Non-pigmented ciliary epithelial cell (primary cell): ENCODE data around the gene GPC1.
A peak's percentile ranks its signal among the peaks of the same experiment; 100 is the strongest.
"Not testable (repeated sequence)": the region's sequence is repeated elsewhere in the genome, so short reads cannot be mapped to it uniquely, and the experiment has no call there.

Experiments used
- DNase-seq: peaks from one replicate; pipeline ENCODE4 v3.0.0-alpha.2; 2010; ENCODE audit warnings: low read depth

Gene GPC1

GRCh38 chr2:240435457-240435947 lies at the start of gene GPC1:
Gene GPC1, plus strand, starts transcription at chr2:240435663. Its CDS starts 256 bp downstream, at chr2:240435919.
- DNase-seq = no peak

- no peak for DNase-seq
Measured at GRCh38 chr2:240386326-240386725, 49.1 kb upstream of the GPC1 start.

GRCh38 chr2:240386743-240387142 lies 48.7 kb upstream of the GPC1 start:
- not testable (repeated sequence) for DNase-seq

- no peak for DNase-seq
Measured at GRCh38 chr2:240387325-240387668, 48.2 kb upstream of the GPC1 start.

GRCh38 chr2:240387669-240388358 lies 47.6 kb upstream of the GPC1 start:
- peak; percentile 82 for DNase-seq

- no peak for DNase-seq
Measured at GRCh38 chr2:240388471-240389301, 46.8 kb upstream of the GPC1 start.

GRCh38 chr2:240389302-240389805 lies 46.1 kb upstream of the GPC1 start:
- DNase-seq = no peak

- no peak for DNase-seq
Measured at GRCh38 chr2:240390091-240391073, 45.1 kb upstream of the GPC1 start.

- no peak for DNase-seq
Measured at GRCh38 chr2:240391111-240392051, 44.1 kb upstream of the GPC1 start.

- DNase-seq = no peak
Measured at GRCh38 chr2:240392084-240392947, 43.1 kb upstream of the GPC1 start.

- no peak for DNase-seq
Measured at GRCh38 chr2:240392948-240393830, 42.3 kb upstream of the GPC1 start.

- DNase-seq = no peak
Measured at GRCh38 chr2:240393831-240394410, 41.5 kb upstream of the GPC1 start.

- no peak for DNase-seq
Measured at GRCh38 chr2:240394549-240394948, 40.9 kb upstream of the GPC1 start.

- DNase-seq = no peak
Measured at GRCh38 chr2:240395448-240395847, 40.0 kb upstream of the GPC1 start.

- no peak for DNase-seq
Measured at GRCh38 chr2:240395896-240396622, 39.4 kb upstream of the GPC1 start.

GRCh38 chr2:240396623-240397541 lies 38.6 kb upstream of the GPC1 start:
- DNase-seq = no peak

GRCh38 chr2:240397542-240397916 lies 37.9 kb upstream of the GPC1 start:
- no peak for DNase-seq
